Stimulated activated CD4-positive, alpha-beta T cell treated with anti-CD3 and anti-CD28 coated beads, Interleukin-2, amount 100 ng/mL, for 48 hours (primary cell): ENCODE data around the gene DCUN1D3.
A peak's percentile ranks its signal among the peaks of the same experiment; 100 is the strongest.
"Not testable (repeated sequence)": the region's sequence is repeated elsewhere in the genome, so short reads cannot be mapped to it uniquely, and the experiment has no call there.

Experiments used
- DNase-seq, 2 donors: peaks; one replicate each; pipeline ENCODE4 v3.0.0-alpha.2; 2020

DCUN1D3 gene

DNA sequence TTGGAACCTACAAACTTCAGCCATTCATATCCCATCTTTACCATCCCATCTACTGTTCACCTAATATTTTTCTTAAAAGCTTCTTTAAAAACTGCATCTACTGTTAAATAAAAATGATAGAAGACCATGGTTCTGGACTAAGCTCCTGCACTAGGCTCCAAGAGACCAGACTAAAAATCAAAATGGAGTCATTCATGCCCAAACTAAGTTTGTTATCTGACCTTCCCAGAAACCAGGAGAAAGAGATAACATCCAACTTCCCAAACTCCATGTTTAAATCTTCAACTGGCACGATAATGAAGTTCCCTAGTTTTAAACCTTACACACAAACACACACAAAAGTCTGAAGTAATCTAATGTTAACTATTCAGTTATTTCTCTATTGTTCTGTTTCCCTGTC is 13.8 kb downstream of the DCUN1D3 start:
- DNase-seq = no peak

DNA sequence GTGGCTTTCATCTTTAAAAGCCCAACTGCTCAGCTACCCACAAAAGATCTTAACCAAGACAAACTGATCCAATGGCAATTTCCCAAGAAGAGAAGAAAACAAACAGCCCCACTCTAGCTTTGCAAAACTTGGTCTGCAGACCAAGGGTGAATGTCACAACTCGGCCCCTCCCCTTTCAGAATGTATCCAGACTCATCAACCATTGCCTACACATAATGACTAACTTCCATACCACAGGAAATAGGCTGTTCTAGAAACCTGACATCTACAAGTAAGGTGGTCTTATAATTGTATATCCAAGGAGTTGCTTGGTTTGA is 16.0 kb downstream of the DCUN1D3 start:
- DNase-seq = no peak

DNA sequence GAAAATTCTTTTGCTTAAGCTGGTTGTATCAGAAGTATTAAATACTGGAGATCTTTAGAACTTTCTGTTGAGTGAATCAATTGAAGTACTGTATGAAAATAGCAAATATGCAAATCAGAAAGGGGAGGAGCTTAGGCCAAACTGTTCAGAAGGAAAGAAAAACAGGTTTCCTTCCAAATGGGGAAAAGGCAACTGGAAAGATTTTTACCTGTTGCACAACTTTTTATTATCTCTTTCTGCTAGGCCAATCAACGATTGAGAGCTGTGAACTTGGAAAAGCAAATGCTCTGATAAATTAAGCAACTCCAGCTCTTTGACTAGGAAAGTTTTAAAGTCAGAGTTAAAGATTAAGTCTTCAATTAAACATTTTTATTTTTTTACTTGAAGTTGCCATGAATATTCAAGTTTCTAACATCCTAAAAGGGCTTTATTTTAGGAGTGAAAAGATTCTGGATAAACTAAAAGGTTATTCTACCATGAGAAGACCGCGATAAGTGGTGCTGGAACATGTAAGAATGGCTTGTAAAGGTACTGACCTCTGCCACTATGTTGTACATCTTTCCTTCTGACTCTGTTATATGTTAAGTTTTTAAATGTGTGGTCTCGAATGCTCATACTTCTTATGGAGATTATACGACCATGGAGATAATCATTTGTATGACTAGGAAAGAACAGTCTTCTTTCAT is 16.5 kb downstream of the DCUN1D3 start:
- DNase-seq = no peak

DNA sequence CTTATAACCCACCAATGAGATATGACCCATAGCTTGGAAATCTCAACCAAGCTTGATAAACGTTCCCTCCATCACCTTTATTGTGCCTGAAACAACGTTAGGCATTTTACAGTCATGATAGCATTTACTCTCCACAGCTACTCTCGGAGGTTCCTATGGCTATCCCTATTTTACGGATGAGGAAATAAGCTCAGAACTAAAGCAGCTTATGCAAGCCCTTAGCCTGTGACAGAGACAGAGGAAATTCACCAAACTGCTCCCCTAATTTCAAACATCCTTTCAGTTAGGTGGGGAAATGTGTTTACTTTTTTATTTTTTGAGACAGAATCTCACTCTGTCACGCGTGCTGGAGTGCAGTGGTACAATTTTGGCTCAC is 18.7 kb downstream of the DCUN1D3 start:
- no peak for DNase-seq

DNA sequence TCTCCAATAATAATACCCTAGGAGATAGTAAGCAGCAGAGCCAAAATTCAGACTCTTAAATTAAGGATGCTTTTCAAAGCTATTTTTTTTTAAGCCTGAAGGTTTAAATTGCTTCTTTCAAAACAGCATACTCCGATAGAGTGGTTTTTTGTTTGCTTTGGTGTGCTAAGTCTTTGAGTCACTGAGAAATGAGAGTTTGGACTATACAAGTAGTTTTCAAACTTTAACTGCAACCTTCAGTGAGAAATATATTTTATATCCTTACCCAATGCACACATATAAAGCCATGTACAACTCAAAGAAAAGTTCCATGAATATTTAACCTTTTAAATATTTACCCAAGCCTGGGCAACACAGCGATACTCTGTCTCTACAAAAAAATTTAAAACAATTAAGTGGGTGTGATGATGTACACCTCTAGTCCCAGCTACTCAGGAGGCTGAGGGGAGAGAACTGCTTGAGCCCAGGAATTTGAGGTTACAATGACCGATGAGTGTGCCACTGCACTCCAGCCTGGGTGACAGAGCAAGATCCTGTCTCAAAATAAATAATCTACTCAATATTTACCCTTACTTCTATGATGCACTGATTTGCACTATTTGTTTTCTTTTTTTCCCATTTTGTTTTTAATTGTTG is 19.2 kb downstream of the DCUN1D3 start:
- no peak for DNase-seq

DNA sequence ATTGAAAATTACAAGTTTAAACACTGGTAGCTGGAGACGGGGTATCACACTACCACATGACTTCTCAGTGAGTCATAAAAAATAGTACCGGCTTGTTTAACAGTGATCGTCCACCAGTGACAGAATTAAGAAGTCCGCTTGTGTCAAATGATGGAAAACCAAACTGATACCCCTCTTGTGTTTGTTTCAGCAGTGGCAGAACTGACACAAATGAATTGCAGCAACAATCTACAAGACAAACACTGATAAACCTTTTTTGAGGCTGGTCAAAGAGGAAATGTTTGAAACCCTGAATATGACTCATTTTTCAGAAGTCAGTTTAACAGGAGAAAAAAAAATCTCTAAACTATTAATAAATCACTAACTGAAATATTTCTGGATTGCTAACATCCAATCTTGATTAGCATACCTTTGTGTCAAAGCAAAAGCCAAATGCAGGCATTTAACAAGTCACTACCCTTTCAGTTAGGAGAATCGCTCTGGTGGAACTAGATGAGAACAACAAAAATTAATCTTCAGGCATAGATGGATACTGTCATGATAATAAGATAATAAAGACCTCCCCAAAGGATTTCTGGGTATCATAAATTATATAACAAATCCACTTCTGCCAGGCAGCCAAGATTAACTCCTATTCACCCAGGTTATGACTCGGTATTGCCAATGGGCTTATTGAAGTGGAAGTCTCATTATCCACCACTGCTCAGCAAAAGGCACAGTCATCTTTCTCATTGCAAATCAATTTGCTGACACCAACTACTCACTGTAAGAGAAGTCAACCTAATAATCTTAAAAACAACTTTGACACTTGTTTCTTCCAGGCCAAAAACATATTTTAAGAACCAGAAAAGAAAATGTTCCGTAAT is 20.8 kb downstream of the DCUN1D3 start:
- no peak for DNase-seq

DNA sequence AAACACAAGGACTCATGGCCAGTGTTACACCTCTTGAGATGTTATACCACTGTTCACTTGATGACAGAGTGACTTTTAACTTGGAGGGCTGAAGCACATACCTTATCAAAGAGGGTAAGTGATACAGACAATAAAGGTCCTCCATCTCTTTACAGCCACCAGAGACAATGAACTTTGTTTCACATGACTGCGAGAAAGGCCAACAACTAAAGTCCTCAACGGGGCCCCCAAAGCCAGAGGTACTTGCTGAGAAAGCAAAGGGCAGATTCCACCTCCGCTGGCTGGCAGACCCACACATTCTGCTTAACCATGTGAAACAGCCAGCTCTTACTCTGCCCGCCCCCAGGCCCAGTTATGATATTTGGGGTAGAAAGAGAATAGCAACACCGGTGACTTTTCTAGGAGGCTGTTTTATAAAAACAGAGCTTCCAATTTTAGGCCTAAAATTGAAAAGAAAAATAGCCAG is 21.4 kb downstream of the DCUN1D3 start:
- DNase-seq = no peak

DNA sequence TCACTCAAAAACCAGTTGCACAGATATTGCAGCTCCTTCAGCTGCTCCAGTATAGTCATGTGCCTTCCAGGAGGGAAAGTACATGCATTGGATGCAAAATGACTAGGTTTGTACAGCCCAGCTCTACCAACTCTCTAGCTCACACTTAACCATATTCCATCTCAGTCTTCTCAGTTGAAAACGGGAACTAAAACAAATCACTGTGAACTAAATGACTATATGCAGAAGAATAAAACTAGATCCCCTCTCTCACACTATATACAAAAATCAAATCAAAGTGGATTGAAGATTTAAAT is 24.9 kb downstream of the DCUN1D3 start:
- DNase-seq = no peak

DNA sequence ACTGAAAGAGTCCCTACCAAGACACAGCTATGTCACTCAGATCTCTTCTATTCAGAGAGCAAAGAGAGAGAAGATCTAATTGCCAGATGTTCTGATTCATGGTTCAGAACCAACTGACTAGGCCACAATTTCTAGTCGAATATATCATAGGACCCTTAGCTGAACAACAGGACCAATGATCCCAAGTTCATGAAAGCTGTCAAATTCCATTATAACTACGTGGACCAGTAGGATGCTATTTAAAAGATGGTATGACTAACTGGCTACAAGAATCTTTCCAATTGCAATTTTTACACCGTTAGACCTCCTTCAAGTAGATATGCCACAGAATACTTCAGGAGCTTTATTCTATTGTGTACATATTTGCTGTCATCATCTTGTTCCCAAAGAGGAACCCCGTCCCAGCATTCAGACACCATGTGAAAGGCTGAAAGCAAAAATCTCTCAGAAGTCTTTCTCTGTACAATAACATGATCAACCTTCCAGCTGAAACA is 26.0 kb downstream of the DCUN1D3 start:
- no peak for DNase-seq

DNA sequence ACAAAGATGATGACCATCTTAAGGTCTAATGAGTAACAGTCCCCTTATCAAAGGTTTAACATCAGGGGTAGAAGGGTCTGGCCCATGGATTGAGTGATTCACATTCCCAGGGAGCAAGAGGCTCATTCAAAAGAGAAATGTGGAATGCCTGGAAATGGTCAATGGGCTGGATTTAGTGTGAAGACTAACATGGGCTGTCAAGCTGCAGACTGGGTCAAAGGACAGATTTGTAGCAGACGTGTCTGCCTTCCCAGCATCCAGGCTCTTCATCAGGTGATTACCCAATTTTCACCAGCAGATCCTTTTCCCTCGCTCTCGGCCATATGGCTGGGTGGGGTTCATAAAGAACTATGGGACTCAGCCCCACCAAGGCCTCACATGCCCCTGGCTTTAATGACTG is 26.8 kb downstream of the DCUN1D3 start:
- DNase-seq = no peak

DNA sequence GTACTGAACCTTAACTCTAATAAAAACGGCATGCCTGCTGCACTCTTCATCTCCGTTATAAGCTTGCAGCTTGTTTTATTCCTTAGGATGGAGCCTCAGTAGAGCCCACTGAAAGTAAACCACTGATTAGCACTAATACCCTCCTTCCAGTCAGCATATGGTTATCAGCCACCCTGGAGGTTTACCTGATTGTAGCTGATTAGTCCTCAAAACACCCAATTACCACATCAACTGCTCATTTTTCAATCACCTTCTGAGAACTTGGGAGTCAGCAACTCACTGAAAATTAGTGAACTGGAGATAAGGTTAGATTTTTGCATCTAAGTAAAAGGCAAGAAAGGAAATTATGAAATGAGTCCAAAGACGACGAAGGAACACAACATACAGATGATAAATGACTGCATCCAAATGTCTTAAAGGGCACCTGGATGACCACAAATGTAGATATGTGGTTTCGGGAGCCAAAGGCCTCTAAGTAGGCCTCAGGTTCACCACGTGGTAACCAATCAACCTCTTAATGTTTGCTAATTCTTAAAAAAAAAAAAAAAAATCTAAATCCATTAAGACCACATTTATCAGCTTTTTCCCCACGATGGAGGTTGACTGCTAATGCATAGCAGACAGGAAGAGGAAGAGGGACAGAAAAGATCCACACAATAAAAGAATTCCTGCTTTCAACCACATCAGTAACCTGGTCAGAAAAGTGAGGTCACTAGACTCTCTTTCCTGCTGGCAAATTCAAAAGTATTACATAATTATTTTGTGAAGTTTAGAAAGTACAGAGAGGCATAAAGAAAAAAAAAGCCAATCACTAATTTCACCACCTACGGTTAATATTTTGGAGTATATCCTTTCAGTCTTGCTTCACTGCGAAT is 28.0 kb downstream of the DCUN1D3 start:
- DNase-seq = no peak

DNA sequence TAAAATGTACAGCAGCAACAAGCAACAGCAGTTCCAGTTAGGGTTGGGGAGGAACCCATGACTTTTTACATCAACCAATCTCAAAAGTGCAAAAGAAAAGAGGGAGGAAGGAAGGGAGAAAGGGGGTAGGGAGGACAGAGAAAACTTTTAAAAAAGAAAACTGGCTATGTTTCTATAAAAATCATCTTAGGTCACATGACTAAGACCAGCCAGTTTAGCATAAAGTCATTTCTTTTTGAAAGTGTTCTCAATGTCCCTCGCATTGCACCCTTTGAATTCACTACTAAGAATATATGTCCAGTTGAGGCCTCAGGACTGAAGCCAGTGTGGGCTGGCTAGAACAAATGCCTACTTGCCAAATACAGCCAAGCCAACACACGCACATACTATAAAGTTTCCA is 28.9 kb downstream of the DCUN1D3 start:
- DNase-seq = no peak

DNA sequence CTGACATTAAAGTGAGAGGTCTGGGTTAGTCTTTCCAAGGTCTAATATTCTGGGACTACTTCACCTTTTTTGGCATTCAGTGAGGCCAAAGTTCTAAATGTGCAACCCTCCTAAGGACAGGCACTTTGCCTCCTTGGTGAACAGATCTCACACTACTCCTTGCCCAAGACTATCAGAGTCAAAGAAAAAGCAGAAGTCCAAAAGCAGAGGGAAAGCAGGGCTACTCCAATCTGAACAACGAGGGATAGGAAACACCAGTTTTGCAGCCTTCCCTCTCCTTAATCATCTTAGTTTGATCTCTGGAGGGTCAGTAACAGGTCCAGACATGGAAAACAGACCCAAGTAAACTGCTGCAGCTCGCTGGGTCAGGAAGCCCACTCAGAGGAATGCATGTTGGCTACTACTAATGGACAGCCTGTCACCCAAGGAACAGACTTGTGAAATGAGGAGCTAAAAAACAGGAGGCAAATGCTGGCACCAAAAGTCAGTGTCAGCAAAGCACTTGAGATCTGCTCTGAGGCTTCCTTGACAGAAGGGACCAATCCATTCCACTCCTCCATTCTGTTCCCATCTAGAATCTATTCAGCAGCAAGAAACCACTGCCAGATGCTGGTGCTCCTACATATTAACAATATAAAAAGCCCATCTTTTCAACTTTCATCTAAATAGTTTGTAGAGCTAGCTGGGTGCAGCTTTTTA is 29.9 kb downstream of the DCUN1D3 start:
- DNase-seq = no peak

DNA sequence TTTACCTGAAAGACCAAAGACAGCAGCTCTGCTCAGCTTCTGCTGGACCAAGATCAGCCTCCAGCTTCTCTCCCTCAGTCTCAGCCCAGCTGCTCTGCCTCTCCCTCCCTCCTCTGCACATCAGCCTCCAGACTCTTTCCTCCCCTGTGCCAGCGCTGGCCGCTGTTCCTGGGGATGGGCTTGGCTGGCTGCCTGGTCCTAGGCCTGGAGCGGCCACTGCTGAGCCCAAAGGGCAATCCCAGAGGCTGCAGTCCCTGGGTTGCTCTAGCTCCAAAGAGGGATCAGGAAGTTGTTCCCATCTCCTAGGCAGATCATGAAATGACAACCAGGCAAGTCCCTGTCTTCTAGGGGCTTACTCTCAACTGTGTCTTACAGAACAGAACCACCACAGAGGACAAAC is 31.3 kb downstream of the DCUN1D3 start:
- no peak for DNase-seq

DNA sequence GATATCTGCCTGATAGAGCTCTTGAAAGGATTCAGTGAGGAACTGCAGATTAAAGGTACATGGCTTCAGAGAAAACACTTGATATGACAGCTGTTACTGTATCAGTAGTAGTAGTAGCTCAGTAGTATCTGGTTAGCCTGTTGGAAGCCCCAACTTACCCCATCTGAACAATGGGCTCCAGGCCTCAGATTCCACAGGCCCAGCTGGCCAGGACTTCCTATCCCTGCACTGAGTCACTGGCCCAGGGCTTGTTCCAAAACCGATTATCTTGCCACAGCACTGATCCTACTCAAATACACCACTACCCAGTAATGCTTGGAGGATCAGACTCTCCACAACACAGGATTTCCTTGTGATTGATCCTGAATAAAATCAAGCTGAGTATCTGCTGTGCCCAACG is 32.6 kb downstream of the DCUN1D3 start:
- no peak for DNase-seq

DNA sequence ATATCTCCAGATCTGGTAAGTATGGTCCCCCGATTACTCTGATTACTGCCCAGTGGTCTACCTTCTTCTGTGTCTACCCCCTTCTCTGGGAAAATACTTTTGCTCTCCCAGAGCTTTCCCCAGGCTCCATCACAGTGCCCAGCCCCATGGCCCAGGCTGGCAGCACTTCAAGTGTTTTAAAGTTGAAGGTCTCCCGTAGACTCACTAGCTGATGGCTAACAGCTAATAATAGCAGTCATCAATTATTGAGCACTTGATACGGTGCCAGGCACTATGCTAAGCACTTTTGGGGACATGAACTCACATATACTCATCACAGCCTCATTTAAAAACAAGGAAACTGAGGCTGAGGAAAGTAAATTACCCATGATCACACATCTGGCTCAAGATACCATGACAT is 33.4 kb downstream of the DCUN1D3 start:
- DNase-seq = no peak

DNA sequence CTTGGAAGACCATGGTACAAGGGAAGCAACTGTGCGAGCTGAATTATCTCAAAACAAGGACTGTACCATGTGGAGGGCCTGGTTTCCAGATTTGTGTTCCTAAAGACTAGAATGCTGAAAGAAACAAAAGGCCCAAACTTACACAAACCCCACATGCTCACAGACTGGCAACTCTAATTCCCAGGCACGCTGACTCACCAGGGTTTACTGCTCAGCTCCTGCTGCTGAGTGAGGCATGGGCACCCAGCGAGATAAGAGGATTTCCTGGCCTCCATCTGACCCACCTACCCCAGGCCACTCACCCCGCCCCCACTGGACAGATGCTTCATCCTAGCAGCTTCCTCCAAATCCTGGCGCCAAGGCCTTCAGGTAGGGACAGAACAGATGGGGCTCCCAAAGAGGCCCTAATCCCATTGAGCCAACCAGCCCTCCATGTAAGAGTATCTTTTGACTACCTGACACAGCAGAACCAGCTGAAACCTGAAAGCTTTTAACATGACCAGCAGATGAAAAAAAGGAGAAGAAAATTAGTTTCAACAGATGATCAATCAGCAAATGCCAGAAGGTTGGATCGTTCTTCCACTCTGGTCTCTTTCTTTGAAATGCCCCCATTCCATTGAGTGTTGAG is 33.9 kb downstream of the DCUN1D3 start:
- DNase-seq = peak in 1 of 2 donors; percentile 15

DNA sequence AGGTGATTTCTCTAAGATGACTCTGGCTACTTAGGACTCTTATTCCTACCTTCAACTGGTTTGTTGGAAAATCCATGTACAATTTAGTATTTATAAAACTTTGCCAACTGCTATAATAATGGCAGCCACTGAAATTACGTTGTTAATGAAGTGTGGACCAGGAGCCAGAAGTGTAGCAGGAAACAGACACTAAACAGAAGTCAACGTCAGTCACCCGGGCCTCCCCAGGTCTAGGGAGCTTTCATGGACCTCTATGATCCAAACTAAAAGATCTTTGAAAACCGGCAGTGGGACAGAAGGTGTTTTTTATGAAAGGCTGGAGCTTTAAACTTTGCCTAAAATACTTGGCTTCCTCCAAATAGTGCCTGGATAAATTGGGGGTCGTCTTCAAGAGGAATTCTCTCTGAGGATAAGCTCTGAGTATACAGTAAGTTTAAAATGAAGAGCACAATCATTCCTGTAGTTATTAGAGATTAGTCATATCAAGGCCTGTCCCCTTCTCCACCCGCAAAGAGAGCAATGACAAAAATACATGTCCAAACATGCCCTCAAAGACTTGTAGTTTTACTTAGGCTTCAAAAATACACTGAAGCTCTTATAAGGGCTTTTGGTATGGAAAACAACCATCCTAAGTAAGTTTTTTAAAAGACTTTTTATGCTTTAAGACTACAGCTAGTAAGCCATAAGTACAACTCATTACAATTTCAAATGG is 34.6 kb downstream of the DCUN1D3 start:
- no peak for DNase-seq

DNA sequence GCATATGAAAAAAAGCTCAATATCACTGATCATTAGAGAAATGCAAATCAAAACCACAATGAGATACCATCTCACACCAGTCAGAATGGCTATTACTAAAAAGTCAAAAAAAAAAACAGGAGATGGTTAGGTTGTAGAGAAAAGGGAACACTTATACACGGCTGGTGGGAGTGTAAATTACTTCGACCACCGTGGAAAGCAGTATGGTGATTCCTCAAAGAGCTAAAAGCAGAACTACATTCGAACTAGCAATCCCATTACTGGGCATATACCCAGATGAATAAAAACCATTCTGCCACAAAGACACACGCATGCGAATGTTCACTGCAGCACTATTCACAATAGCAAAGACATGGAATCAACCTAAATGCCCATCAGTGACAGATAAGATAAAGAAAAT is 35.8 kb downstream of the DCUN1D3 start:
- DNase-seq = not testable (repeated sequence)

DNA sequence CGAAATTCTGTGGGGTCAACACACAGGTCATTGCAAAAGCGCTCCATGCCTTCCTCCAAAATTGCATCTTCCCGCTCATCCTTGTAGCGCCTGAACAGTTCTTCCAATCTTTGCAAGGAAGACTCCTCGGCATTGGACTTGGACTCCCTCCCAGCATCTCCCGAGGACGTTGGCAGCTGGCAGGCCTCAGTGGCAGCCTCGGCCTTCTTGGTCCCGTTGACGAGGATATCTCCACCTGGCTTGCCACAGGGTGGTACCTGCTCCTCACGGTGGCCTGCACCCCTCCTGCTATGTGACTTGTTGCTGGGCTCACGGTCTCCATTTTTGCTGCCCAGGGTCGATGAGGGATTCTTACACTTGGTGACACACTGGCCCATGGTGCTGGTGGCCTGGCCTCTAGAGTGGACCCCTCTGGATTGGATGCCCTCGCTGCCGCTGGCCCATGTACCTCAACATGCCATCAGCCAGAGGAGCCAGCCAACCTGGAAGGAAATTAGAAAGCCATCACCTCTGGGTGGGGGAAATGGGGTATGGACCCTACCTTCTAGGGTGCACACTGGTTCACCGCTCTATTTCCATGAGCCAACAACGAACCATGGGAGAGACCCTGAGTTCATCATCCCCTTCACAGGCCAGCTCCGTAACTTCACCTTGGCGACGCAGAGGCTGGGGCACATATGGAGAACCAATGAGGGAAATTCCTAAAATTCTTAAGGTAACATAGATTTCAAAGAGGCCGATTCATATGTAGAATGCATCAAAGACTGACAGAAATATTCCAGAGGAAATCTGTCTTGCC is 37.8 kb downstream of the DCUN1D3 start:
- DNase-seq = no peak
